Right ventricle myocardium superior (tissue), 1 donor: ENCODE data around the gene ELAPOR1. TPM values are rescaled to one million over a fixed set of nuclear protein-coding genes. Genes with fewer than 3 reads are reported as not detected.
A peak's percentile ranks its signal among the peaks of the same experiment; 100 is the strongest.

Source experiments
- ATAC-seq: fragments of 200-7000 bp; cut with Tn5 transposase; one replicate; pipeline ENCODE4 v1.9.1; 2020; ENCODE audit warnings: mild to moderate bottlenecking; ENCODE audit not compliant: poor library complexity
- DNase-seq: peaks from one replicate; pipeline ENCODE4 v3.0.0-alpha.2; 2020
- intact Hi-C: fragments of 100-400 bp; cut with DNase I; formaldehyde crosslinking; loops from one replicate; pipeline ENCODE4 v1.11.2; 2022
- total RNA-seq: library from RNA; stranded (reverse); fragmentation: NEBNext Ultra II Directional; extraction: Animal tissue kit (Norgen Biotek cat#: 25700); gene quantifications from one replicate; pipeline ENCODE4 v1.2.1, GENCODE V29; 2021
- donor health status: DM: no; HTN: yes; CAD: no; lungs with severe emphysema.

Gene ELAPOR1
- total RNA-seq, 1 donor from 2014 or later = 0.19 TPM

GRCh38 chr1:109158433-109158832, 44.5 kb downstream of the ELAPOR1 start:
- ATAC-seq = no peak
- intact Hi-C loops = no loop called here
- DNase-seq = no peak

- DNase-seq (no peak), ATAC-seq (no peak)
- intact Hi-C loops = no loop called here
These were observed 45.4 kb downstream of the ELAPOR1 start for GRCh38 chr1:109159326-109159725.

- DNase-seq = no peak
- intact Hi-C loops = no loop called here
- no peak for ATAC-seq
These were observed 46.3 kb downstream of the ELAPOR1 start for GRCh38 chr1:109160071-109160840.

- intact Hi-C loops = no loop called here
- ATAC-seq (peak; percentile 91), DNase-seq (peak; percentile 64)
These were observed 48.1 kb downstream of the ELAPOR1 start for GRCh38 chr1:109161858-109162606.

GRCh38 chr1:109162626-109163025, 48.7 kb downstream of the ELAPOR1 start:
- ATAC-seq (no peak), DNase-seq (no peak)
- intact Hi-C loops = no loop called here

- ATAC-seq (no peak), DNase-seq (no peak)
- intact Hi-C loops = no loop called here
These were observed 49.6 kb downstream of the ELAPOR1 start for GRCh38 chr1:109163551-109163950.

Other genes starting within 250 kb of the ELAPOR1 start
- gene GPSM2, start 237.1 kb upstream of the ELAPOR1 start, total RNA-seq = 7.0 TPM
- gene CLCC1, start 150.6 kb upstream of the ELAPOR1 start, total RNA-seq = 28.2 TPM
- 15.1 TPM for gene WDR47, start 72.0 kb upstream of the ELAPOR1 start, total RNA-seq
- 56.9 TPM for gene TAF13, start 38.1 kb upstream of the ELAPOR1 start, total RNA-seq
- 31.1 TPM for gene TMEM167B, start 23.4 kb upstream of the ELAPOR1 start, total RNA-seq
- gene SARS1, start 99.8 kb downstream of the ELAPOR1 start, total RNA-seq = 92.8 TPM
- 6.3 TPM for gene CELSR2, start 135.4 kb downstream of the ELAPOR1 start, total RNA-seq
- 0.73 TPM for gene PSRC1, start 169.0 kb downstream of the ELAPOR1 start, total RNA-seq
- 0.73 TPM for gene MYBPHL, start 192.9 kb downstream of the ELAPOR1 start, total RNA-seq